A549 (cell line): ENCODE data around the gene ING3.

ENCODE experiments used
- CEBPB ChIP-seq, 2 experiments: fragments of >200 bp in 1 of 2; sonication (Bioruptor Twin) in 1 of 2; formaldehyde crosslinking in 1 of 2; IDR thresholded peaks; 2 replicates each; pipeline ENCODE4 v1.6.1; 2012 to 2016
- FOXS1 ChIP-seq: fragments of 250-450 bp; sonication (Bioruptor Pico); IDR thresholded peaks from 2 replicates; pipeline ENCODE4 v1.5.0; 2020; ENCODE audit warnings: mild to moderate bottlenecking, moderate library complexity
- GATA3 ChIP-seq: IDR thresholded peaks from 2 replicates; pipeline ENCODE4 v1.6.1; 2012; ENCODE audit warnings: borderline replicate concordance
- POLR2A ChIP-seq: IDR thresholded peaks from 2 replicates; pipeline ENCODE4 v1.6.1; 2012; ENCODE audit warnings: mild to moderate bottlenecking, low read length
- SMC3 ChIP-seq: fragments of >200 bp; sonication (Bioruptor Twin); formaldehyde crosslinking; IDR thresholded peaks from 3 replicates; pipeline ENCODE4 v1.6.1; 2018; ENCODE audit warnings: inconsistent platforms
- TF ChIP-seq, protein P1 (sequence below): fragments of >200 bp; sonication (Bioruptor Twin); formaldehyde crosslinking; IDR thresholded peaks from 3 replicates; pipeline ENCODE4 v1.5.1; 2016
- TF ChIP-seq, protein P2 (sequence below): fragments of 450-650 bp; IDR thresholded peaks from 2 replicates; pipeline ENCODE4 v1.6.1; 2014; ENCODE audit warnings: antibody characterized with exemption
- TF ChIP-seq, protein P3 (sequence below): fragments of 200-600 bp; sonication (generic); IDR thresholded peaks from 2 replicates; pipeline ENCODE4 v1.6.1; 2016; ENCODE audit warnings: antibody characterized with exemption, mild to moderate bottlenecking, moderate library complexity

DNA sequence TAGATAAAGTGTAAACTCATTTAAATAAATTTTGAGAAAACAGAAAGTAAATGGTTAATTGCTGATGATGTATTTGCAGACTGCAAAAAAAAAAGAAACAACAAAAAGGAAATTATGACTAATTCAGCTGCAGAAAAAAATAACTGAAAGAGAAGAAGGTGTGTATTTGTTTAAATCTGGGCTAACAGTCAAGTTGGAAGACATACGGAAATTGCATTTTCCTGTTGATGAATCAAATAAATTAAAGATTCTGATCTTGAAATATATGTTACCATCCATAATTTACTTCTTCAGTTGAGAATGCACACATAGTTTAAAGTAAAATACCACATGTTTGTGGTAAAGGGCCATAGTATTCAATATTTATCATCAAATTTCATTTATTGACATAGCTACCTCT lies 19.3 kb upstream of the ING3 start:
- TF ChIP-seq GATA3 (no peak), POLR2A (no peak), CEBPB (IDR thresholded peaks at IDR 0.05) (no peak), SMC3 (no peak), FOXS1 (CRISPR knock-in tag) (no peak)
- TF ChIP-seq, protein P1, sequence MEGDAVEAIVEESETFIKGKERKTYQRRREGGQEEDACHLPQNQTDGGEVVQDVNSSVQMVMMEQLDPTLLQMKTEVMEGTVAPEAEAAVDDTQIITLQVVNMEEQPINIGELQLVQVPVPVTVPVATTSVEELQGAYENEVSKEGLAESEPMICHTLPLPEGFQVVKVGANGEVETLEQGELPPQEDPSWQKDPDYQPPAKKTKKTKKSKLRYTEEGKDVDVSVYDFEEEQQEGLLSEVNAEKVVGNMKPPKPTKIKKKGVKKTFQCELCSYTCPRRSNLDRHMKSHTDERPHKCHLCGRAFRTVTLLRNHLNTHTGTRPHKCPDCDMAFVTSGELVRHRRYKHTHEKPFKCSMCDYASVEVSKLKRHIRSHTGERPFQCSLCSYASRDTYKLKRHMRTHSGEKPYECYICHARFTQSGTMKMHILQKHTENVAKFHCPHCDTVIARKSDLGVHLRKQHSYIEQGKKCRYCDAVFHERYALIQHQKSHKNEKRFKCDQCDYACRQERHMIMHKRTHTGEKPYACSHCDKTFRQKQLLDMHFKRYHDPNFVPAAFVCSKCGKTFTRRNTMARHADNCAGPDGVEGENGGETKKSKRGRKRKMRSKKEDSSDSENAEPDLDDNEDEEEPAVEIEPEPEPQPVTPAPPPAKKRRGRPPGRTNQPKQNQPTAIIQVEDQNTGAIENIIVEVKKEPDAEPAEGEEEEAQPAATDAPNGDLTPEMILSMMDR = no peak
- TF ChIP-seq, protein P2, sequence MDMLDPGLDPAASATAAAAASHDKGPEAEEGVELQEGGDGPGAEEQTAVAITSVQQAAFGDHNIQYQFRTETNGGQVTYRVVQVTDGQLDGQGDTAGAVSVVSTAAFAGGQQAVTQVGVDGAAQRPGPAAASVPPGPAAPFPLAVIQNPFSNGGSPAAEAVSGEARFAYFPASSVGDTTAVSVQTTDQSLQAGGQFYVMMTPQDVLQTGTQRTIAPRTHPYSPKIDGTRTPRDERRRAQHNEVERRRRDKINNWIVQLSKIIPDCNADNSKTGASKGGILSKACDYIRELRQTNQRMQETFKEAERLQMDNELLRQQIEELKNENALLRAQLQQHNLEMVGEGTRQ = no peak
- TF ChIP-seq, protein P3, sequence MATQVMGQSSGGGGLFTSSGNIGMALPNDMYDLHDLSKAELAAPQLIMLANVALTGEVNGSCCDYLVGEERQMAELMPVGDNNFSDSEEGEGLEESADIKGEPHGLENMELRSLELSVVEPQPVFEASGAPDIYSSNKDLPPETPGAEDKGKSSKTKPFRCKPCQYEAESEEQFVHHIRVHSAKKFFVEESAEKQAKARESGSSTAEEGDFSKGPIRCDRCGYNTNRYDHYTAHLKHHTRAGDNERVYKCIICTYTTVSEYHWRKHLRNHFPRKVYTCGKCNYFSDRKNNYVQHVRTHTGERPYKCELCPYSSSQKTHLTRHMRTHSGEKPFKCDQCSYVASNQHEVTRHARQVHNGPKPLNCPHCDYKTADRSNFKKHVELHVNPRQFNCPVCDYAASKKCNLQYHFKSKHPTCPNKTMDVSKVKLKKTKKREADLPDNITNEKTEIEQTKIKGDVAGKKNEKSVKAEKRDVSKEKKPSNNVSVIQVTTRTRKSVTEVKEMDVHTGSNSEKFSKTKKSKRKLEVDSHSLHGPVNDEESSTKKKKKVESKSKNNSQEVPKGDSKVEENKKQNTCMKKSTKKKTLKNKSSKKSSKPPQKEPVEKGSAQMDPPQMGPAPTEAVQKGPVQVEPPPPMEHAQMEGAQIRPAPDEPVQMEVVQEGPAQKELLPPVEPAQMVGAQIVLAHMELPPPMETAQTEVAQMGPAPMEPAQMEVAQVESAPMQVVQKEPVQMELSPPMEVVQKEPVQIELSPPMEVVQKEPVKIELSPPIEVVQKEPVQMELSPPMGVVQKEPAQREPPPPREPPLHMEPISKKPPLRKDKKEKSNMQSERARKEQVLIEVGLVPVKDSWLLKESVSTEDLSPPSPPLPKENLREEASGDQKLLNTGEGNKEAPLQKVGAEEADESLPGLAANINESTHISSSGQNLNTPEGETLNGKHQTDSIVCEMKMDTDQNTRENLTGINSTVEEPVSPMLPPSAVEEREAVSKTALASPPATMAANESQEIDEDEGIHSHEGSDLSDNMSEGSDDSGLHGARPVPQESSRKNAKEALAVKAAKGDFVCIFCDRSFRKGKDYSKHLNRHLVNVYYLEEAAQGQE = no peak
